GM04504 (cell line): ENCODE data around the gene FNTB.
A peak's percentile ranks its signal among the peaks of the same experiment; 100 is the strongest.

ENCODE experiments used
- DNase-seq: peaks from one replicate; pipeline ENCODE4 v3.0.0-alpha.2; 2012; ENCODE audit warnings: low read depth

The FNTB gene

DNA sequence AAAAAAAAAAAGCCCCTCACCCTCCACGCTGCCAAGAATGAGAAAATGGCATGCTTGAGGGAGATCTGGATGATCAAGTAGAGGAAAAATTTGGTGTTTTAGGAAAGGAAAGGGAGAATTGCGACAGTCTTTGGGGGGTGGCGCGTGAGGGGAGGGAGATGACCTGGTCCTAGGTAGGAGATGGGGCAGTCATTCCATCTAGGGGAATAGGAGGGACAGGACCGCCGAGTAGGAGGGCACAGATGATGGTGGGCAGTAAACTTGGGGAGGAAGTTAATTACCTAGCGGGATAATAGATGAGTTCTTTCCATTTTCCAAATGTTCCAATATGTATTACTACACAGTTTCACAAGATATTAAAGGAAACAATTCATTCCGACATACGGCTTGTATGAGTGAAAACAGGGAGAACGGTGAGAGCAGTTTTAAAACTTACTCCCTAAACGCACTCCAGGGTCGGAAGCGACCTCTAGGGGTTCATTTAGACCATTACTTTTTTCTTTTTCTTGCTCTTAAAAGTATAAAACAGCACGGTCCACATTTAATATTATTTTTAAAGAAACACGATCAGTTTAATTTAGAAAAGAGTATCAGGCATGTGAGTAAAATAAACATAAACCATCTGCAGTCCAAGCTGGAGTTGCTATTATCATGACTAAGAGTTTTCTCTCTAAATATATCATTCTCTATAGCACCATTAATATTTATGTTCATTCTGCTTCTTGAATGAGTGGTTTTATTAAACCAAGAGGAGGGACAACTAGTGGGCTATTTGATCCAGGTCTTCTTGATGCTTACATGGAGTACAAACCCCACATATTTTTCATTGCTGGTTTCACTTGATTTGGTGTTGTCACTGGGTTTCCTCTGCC lies 3.0 kb upstream of the FNTB start:
- no peak for DNase-seq

DNA sequence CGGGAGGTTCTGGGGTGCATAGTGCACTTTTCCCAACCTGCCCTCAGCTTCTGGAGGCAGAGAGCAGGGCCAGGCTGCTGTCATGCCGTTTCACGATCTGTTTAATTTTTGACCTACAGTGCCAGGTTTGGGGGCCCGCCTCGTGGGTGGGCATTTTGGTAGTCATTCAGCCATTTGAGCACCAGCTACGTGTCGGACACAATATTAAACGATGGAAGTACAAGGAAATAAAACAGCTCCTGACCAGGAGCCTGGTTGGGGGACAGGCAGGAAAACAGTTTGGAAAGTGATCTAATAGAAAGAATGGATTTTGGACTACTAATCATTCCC lies 708 bp downstream of the FNTB start:
- DNase-seq, result no peak

DNA sequence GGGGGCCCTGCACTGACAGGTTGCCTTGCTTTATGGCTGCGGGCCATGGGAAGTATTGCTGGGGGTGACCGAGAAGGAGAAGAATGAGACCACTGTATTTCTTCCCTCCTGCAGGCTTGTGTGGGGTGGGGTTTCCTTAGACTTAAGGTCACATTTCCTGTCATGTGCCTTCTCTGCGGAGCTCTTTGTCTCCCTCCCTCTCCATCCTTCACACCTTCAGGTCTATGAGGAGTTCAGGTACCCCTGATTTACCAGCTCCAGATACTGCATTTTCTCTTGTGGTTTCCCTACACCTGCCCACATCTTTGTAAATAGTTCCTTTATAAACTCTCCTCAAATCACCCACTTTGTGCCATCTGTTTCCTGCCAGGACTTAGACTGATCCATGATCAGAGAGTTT lies 3.6 kb downstream of the FNTB start:
- no peak for DNase-seq

DNA sequence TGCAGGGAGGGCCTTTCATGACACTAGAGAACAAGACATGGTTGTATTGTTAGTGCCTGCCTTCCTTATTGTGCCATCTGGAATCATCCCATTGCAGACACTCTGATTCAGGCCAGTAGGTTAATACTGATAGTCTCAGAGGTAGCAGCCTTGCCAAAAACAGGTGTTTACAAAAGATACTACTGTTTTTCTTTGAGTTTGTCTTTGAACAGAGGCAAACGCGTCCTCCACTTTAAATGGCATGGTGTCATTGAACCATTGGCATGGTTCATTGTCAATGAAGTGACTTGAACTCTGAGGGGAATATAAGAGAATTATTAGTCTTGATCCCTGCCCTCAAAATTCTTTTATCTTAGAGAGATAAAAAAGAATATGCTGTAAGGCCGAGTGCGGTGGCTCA lies 4.2 kb downstream of the FNTB start:
- DNase-seq, result no peak

DNA sequence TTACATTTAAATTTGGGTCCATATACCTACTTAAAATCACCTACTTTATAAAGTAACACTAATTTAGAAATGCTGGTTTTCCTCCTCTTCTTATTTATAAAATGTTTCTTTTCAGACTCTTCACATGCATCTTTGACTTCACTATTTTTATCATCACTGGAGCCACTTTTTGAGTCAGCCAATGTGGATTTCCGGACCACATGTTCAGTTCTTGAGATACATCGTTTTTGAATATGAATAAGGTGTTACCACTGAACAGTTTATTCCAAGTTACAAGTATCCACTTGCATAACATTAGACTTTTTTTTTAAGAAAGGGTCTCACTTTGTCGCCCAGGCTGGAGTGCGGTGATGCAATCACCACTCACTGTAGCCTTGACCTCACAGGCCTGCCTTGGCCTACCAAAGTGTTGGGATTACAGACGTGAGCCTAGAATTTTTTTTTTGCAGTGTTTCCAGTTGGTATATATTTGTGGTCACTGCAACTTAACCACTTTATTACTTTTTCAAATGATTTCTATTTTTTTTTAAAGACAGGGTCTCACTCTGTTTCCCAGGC lies 5.7 kb downstream of the FNTB start:
- no peak for DNase-seq

DNA sequence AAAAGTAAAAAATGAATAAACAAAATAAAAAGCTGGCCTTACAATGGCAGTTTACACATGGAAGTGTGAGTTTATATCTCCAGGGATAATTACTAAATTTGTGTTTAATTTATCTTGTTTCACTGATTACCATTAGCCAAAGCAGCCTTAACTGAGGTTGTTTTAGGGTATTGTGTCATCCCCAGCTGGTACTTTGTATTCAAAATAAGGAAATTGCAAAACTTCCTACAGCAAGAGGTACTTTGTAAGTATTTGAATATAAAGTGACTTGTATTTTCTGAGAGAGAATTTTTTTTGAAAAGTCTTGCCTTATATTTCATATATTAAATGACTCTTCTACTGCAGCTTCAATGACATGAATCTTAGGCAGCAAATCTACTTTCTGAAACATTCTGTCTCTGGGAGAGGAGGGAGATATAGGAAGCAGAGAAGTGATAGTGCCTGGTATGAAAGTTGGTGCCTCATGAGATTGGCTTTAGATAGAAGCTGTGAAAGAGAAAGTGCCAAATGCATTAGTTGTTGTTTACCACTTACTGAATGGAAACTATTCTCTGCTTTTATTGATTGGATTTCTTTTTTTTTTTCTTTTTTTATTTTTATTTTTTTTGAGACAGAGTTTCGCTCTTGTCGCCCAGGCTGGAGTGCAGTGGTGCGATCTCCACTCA lies 6.7 kb downstream of the FNTB start:
- DNase-seq, result no peak

DNA sequence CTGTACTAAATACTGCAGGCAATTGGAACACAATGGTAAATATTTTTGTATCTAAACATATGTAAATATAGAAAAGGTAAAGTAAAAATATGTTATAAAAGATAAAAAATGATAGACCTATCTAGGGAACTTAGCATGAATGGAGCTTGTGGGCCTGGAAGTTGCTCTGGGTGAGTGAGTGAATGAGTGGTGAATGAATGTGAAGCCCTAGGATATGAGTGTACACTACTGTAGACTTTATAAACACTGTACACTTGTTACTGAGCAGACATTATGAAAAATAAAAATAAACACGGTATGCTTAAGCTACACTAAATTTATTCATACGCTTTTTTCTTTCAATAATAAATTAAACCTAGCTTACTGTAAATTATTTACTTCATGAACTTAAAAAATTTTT lies 7.8 kb downstream of the FNTB start:
- DNase-seq, result no peak

DNA sequence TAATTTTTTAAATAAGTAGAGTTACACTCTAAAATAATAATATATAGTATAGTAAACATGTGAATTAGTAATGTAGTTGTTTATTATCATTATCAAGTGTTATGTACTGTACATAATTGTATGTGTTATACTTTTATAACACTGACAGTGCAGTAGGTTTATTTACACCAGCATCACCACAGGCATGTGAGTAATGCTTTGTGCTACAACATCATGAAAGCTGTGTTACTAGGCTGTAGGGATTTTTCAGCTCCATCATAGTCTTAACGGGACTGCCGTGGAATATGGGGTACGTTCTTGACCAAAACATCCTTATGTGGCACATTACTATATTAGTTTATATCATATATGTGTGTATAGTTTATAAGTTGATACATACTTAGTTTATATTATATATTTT lies 8.6 kb downstream of the FNTB start:
- no peak for DNase-seq

DNA sequence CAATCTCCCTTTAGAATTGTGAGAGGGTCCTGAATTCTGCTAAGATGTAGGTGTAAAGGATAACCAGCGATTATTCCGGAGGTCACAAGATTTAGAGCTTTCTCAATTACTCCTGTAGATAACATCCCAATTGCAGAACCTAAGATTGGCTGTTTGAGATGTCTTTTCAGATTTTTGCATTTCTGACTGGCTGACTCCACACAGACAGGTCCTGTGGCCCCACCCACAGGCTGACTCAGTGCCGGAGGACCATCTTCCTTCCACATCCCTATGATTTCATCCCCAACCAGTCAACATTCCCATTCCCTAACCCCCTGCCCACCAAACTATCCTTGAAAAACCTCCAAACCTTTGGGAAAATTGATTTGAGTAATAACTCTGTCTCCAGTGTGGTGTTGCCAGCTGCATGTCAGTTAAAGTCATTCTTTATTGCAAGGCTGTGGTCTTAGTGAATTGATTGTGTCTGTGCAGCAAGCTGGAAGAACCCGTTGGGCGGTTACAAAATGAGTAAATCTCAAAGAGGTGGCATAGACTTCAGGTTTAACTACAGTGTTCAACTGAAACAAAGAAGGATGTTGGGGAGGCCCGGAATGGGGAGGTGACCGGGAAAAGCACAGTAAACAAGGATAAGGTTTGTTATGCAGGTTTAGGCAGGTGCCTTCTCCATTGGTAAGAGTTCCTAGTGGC lies 10.6 kb downstream of the FNTB start:
- DNase-seq, result no peak

DNA sequence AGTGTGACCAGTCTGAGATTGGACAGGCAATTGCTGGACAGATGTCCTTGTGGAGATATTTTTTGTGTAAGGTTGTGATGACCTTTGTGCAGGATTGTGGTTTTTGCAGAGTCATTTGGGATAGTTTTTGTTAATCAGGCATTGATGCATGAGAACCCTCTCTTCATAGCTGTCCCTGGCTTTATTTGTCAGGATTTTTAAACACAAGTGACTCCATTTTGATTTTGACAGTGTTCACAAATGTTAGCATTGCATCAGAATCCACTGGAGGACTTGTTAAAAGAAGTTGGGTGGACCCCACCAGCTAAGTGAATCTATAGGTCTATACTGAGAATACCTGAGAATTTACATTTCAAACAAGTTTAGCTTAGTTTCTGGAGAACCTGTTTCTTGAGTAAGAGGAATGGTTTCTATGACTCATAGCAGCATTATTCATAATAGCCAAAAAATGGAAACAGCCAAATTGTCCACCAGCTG lies 11.8 kb downstream of the FNTB start:
- DNase-seq, result no peak

DNA sequence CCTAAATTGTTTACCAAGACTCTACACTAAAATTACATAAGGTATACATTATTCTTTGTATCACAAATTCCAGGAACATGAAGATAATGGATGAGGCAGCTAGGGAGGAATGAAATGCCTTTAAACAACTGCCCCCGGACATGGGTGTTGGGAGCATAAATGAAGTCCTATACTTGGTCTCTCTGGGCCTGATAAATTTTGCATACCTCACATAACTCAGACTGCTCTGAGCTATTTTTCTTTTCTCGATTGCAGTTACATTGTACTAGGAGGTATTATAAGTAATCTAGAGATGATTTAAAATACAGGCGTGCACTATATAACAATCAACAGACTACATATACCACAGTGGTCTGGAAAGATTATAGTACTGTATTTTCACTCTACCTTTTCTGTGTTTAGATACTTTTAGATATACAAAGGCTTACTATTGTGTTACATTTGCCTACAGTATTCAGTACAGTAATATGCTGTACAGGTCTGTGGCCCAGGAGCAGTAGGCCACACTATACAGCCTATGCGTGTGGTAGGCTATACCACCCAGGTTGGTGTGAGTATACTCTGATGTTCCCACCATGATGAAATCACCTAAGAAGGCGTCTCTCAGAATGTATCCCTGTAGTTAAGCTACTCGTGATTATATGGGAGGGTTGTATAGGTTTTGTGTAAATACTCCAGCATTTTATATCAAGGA lies 14.3 kb downstream of the FNTB start:
- no peak for DNase-seq

DNA sequence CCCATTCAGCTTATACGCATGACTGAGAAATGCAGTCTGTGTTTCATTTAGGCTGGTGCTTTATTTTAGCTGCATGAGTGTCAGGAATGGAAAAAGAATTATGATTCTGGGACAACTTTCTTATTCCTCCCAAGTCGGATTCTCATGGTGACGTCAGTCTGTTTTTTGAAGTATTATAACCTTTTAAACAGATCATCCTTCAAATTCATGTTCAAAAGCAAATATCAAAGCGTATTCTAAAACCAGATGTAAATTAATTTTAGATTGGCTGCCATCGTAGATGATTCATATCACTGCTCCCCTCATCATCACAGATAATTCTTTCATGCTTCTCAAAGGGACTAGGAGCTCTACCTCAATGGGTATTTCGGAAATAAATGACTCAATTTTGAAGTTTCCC lies 15.0 kb downstream of the FNTB start:
- no peak for DNase-seq

DNA sequence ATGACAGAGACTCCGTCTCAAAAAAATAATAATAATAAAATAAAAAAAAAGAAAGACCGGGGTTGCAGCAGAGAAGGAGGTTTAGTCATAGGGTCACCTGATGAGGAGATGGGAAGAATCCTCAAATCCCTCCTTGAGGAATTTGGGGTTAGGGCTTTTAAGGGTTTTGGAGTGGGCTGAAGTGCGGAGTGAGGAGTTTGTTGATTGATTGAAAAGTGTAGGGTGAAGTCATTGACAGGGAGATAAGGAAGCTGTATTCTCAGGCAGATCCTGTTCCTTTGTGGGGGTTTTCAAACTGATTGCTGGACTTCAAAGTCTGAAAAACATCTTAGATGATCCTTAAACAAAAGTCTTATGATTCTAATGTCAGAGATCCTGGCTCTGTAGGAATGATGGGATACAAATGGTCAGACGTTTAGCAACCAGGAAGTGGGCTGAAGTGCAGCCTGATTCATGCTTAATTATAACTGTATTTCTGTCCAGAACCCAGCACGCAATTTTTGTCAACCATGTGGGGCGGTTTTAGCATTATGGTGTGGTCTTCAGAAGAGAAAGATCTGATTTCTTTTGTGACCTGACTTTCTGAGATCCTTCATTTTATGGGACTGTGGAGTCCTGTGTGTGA lies 16.0 kb downstream of the FNTB start:
- peak; percentile 48 for DNase-seq

DNA sequence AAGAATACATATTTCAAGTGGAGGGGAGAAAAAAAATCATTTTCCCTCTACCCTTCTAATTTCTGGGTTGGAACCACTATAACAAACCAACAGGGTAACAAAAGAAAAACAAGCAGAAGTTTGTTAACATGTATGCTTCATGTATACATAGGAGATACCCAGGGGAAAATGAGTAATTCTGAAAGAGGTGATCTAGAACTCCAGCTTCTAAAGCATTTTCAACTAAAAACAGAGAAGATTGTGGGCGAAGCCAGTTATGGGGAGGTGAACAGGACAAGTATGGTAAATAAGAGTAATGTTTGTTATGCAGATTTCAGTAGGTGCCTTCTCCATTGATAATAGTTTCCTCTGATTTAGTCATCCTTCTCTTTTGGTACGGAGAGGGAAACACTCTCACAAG lies 16.7 kb downstream of the FNTB start:
- no peak for DNase-seq

DNA sequence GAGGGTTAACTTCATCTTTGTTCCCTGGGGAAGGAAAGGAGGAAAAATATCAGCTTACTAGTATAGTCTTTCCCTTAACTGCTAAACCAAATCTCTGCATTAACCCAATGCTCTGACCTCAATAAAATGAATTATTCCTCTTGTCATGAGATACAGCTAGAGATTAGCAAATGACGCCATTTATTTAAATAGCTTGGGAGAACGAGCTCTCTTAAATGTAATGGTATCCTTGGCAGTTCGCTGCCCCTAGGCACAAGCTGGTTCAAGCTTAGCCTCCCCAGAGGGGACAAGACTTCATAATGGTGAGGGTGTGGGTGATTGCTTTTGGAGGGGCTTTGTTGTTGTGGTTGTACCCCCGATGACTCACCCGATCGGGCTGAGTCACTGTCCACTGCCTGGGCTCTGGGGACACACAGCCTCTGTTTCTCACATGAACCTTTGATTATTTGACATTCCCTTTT lies 19.6 kb downstream of the FNTB start:
- no peak for DNase-seq

DNA sequence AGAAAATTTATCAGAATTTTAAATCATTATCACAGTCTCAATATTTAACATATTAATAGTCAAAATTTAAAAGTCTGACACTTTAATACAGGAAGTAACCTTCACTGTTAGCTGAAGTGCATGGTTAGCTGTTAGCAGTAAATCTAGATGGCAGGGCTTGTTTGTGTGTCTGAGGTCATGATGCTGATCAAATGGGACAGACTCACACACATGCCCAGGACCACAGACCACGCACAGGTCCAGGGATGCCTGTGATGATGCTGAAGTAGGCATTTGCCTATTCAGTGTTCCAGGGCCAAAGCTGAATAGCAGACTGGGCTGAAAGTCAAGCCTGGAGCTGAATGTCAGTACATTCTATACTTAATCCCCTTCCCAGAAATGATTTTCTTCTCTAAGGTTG lies 20.5 kb downstream of the FNTB start:
- no peak for DNase-seq

DNA sequence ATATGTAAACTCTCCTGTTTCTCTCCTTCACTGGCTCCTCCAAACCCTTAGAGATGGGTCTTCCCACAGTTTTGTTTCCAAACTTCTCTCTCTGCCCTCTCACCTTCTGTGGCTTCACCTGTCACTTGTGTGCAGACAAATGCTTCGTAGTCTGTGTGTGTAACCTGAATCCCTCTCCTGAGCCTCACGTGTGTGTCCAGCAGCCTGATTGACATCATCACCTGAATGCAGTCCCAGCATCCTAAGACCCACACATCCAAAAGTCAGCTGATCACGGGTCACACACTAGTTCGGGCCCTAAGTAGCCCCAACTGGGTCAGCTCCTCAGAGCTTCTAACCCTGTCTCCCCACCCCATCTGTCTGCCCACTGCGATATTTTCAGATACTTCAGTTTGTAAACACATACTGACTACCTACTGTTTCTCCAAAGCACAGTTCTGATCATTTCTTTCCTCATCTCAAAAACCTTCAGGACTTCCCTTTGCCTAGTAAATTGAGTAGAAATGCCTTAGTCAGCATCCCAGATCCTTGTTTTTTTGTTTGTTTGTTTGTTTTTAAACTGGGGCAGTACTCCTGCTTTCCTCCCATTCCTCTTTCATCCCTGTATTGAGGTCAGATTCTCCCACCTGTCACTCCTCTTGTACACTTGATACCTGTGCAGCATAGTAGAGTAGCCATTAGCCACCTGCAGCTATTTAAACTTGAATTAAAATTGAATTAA lies 23.7 kb downstream of the FNTB start:
- DNase-seq, result no peak

DNA sequence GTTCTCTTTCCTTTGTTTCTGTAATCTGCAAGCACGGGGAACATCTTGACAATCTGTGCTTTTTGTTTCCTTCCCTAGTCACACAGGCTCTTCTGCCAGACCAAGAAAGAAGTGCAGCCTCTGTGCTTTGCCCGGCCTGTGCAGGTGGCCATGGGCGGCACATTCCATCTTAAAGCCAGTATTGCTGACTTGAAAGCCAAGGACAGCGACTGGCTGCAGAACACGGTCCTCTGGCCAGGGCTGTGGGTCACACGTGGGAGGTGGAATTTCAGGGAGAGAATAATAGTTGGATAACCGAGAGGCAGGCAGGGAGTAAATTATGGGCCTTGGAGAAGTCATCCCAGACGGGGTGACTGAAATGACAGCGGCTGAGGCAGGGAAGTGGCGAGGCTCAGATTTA lies 24.8 kb downstream of the FNTB start:
- DNase-seq, result no peak

DNA sequence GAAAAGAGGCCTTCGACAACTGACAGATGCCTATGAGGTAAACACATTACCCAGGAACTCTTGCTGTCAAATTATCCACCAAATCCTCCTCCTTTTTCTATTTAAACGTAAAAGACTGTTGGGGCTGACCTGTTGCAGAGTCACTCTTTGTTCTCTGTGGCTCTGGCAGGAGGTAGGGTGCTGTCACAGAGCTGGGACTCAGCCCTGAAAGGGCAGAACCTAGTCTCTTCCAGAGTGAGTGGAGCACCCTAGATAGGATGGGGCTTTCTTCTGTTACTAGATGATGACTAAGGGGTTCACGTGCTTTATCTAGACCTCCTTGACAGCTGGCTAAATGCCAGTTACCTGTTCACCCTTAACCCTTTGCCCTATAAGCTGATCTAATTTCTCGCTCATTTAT lies 25.7 kb downstream of the FNTB start:
- no peak for DNase-seq

DNA sequence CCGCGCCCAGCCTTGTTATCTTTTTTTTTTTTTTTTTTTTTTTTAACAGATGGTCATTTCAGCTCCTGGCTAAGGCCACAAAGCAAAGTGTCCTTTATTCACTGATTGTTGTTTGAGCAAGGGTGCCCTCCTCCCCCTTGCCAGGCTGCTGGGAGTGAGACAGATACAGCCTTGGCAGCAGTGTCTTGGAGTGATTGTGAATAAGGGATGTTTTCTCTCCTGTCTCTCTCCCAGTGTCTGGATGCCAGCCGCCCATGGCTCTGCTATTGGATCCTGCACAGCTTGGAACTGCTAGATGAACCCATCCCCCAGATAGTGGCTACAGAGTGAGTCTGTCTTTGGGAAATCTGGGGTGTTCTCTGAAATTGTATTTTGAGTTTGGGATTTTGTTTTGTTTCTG lies 28.7 kb downstream of the FNTB start:
- no peak for DNase-seq

DNA sequence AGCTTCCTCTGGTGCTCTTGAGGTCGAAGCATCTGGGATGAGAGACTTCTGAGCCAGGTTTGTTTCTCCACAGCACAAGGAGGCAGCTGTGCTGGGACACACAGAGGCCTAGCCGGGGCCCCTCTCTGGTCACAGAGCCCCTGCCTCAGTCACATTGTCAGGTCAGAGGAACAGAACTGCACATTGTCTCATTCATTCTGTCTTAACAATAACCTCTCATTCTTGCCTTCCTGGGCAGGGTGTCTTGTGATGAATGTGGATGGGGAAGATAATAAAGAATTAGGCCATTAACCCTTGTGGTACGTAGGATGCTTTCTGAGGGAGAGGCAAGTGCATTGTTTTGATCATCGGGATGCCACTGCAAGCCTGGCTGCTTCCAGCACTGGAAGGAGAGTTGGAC lies 29.8 kb downstream of the FNTB start:
- no peak for DNase-seq
